GM19372 (cell line): ENCODE results near the gene DARS1.

Experiments
- ATAC-seq: cut with Tn5 transposase; IDR thresholded peaks from one replicate; pipeline ENCODE4 v1.9.1; 2021; ENCODE audit warnings: mild to moderate bottlenecking, low read depth, moderate library complexity; ENCODE audit not compliant: unreplicated experiment

The DARS1 gene

DNA sequence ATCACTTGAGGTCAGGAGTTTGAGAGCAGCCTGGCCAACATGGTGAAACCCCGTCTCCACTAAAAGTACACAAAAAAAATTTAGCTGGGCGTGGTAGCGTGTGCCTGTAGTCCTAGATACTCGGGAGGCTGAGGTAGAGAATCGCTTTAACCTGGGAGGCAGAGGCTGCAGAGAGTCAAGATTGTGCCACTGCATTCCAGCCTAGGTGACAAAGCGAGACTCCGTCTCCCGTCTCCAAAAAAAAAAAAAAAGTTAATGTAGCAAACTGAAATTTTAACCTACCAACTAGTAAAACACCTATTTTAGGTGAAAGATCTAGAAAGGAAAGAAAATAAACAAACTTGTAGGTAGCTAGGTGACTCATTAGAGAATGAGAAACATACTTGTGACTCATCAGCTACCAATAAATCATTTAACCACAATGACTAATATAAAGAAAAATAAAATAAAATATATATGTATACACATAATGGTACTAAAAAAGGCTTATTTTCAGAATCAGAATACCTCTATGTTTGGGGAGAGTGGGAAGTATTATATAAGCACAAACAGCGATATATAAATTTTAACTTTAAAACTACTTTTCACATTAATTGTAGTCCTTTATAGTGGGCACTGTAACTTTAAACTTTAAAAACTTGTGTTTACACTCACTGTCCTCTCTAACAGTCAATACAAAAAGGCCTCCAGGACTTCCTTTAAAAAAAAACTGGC is 36.6 kb downstream of the DARS1 start:
- no peak for ATAC-seq

DNA sequence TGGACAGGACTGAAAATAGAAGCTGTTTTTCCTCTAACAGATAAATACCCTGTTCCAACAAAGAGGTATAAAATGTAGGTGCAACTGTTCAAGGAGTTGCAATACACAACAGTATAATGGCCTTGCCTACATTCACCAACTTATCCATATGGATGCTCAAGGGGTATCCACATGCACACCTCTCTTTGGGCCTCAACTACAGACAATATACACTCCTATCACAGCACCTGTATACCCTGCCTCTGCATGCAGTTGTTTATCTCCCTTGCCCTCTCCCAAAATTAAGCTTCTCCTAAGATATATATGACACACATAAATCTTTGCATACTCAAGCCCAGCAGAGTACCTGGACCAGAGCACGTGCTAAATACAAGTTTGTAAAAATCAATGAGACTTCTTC is 37.3 kb downstream of the DARS1 start:
- ATAC-seq: no peak

DNA sequence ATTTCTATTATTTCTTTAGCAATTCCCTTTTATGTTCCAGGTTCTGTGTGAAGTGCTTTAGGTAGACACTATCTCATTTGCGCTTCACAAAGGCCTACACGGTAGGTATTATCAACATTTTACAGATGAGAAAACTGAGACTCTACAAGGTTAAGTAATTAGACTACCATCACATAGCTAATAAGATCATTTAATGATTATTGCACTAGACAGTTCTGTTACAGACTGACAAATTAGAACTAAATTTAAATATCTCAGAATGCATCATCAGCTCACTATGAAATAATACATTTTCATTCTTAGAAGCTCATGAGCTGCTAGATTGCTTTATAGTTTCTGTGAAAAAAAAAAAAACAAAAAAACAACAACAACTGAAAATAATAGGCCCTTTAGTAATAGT is 37.9 kb downstream of the DARS1 start:
- no peak for ATAC-seq

DNA sequence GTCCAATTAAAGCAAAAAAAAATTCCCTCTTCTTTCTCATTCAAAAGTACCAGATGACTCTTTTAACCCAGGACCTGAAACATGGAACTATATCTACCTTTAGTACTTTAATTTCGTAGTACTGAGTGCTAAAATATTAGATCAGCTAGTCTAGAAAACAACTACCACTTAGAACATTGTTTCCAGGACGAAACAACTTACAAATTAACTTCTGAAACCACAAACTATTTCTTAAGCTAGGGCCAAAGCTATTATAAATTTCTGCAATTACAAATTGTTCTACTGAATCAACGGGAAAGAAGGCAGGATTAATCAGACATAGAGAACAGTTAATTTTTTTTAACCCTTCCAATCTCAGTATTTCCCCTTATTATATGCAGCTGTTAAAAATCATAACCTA is 39.9 kb downstream of the DARS1 start:
- ATAC-seq: no peak

DNA sequence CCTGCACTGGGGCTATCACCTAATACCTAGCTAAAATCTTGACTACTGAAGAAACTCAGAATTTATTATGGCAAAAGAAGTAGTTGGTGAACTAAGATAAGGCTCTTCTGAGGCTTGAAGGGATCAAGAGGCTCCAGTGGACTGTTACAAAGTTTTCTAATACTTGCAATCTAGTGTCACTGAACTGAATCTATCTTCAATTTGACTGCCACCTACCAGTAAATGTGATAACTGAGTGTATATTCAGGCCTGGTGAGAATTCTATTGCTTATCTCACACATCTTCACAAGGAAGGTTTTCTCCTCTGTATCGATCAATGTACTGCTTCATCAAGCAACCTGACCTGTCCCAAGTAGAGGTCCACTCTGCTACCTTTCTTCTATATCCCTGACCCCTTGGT is 40.8 kb downstream of the DARS1 start:
- ATAC-seq: no peak

DNA sequence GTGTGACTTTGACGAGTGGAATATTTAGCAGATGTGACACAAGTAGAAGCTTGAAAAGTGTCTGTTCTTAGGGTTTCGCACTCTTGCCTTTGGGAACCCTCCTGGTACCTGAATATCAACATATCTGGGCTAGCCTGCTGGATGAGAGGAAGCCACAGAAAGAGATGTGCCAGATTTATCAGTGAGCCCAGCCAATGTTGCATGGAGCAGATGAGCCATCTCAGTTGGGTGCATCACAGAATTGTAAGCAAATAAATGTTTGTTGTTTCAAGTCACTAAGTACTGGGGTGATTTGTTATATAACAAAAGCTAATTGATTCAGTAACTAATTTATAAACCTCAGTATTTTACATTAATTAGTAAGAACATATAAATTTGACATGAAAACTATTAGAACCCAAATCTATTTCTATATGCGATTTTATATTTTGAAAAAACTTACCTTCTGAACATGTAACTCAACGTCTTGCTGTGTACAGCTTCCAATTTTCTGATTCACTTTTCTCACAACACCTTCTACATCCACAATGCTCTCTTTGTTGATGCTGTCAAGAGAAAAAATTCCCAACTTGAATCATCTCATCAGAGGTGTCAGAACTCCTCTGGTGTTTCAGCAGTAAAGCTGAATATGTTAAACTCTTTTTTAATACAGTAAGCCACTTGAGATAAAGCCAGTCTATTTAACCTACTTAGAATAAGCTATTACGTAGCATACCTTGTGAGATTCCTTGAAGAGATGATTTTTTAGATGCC is 42.3 kb downstream of the DARS1 start:
- ATAC-seq: no peak

DNA sequence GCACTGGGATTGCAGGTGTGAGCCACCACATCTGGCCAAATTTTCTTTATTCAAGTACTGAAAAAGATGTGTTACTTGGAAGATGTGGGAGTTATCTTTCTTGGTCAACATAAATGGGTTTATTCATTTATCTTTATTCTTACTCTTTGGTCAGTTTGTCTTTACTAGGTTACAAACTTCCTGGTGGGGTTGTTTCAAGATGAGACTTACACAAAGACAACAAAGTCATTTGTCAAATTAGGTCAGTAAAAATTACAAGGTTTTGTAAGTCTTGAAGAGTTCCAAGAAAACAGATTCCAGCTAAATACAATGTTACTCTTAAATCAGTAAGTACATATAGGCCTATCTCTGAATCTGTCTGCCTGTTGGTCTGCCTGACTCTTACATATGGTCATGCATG is 48.9 kb downstream of the DARS1 start:
- no peak for ATAC-seq

DNA sequence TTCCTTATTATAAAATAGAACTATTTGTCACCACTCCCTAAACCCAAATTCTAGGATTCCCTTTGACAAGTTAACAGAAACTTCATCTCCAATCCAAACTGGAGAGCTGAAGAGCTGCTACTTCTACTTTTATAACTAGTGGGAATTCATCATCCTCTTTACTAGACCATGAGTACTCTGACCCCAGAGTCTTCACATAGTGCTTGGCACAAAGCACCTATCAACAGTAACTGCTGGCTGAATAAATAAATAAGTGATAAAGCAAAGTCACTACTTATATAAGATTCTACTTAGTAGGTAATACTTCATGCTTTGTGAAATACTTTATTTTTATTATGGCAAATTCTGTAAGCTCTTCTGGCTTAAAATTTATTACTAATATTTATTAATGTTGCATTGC is 49.5 kb downstream of the DARS1 start:
- ATAC-seq: no peak

DNA sequence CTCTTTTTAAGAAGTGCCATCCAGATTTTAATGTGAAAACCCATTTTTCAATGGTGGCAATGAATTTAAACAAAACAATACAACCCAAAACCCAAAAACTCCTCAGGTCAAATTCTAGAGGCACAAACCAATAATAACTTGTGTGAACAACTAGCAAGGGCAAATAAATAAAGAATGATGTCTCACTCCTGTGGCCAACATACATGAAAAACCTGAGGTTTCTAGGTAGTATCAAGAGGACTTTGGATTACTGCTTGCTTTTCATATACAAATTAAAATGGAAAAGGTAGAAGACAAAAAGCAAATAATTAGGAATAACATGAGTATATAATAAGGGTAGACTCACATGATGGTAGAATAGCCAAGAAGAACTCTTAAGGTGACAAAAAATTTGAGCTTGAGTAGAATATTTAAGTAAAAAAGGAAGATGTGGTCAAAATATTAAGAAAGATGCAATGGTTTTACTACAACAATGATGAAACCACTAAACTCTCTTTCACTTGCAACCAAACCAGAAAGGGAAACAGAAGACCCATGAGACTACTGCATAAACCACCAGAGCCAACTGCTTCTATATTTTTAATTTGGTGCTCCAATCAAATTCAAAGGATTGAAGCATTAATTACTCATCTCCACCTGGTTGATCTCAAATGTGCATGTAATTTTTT is 53.5 kb downstream of the DARS1 start:
- peak; percentile 82 for ATAC-seq

DNA sequence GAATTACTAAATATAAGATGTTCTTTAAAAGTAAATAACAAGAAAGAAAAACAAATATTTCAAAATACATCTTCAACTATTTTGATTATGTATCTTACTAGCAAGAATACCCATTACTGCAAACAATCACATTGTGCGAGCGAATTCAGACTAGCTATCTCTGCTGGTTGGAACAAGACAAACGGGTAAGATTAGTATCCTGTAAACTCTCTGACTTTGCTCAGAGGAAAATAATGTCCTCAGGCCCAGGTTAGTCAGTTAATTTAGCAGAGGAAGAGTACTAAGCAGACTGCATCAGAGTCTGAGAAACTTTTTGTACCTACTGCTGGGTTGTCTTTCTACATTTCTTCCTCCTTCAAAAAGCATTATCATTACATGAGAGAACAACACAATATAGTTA is 58.8 kb downstream of the DARS1 start:
- no peak for ATAC-seq

DNA sequence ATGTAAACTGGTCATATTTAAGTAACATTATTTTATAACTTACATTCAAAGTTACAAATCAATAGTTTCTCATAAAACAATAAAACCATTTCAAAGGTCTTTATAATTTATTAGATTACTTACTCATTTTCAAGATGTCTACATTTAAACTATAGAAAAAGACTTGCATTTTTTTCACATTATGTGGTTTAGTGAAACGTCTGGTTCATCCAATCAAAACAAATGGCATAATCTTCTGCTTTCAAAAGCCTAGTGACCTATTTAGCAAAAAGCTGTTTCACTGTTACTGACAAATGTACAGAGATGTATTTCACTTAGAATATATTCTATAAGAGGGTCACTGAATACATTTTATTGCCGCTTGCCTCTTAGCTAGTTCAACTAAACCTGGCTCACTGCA is 59.9 kb downstream of the DARS1 start:
- ATAC-seq: no peak

DNA sequence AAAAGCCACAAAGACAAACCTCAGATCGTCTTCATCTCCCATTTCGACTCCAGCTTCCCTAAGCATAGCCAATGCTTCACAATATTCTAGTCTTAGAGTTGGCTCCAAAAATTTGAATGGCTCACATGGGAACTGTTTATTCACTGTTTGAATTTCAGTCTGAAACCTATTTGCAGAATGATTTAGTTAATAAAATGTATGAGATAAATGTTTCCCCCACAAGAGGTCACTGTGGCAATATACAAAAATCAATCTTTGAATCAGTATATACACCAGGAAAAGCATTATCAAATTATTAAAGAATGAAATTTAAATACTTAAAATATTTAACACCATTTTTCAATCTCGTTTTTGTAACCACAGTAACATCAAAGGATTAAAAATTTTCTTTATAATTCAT is 69.2 kb downstream of the DARS1 start:
- ATAC-seq: no peak

DNA sequence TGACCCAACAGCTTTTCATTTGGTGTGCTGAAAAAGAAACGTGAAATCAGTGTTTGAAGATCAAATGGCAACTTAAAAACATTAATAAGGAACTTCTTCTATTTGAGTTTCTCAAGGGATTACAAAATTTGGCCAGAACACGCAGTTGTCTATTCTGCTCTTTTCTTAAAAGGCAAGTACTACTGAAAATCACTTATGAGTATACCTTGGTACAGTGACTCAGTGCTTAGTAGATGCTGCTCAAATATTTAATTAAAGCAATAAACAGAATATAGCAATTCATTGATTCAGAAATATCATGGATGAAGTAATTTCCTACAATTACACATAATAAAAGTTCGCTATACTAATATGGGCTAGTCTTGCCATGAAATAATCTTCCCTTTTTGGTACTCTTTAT is 70.9 kb downstream of the DARS1 start:
- no peak for ATAC-seq

DNA sequence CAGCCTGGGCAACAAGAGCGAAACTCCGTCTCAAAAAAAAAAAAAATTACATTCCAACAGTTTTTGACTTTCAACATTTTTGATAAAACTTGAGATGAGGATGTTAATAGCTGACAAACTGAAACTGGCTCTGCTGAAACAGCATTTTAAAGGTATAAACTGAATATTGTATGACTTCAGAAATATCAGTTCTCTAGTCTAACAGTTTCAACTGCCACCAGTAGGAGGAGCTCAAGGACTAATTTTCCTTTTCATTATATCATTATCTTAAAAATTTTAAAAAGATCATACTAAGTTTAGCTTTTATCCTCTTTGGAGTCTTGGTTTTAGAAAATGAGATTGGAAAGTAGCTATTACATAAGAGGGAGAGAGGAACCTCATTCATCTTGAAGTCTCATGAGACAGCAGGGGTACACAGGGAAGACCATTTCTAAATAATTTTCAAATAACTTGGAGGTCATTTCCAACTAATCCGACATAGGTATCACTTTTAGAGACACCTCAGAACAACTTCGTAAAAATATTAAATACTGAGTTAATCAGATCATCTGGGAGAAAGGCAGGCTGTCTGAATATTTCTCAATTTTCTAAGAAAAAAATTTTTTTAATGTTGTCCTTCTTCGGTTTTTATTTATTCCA is 71.6 kb downstream of the DARS1 start:
- no peak for ATAC-seq

DNA sequence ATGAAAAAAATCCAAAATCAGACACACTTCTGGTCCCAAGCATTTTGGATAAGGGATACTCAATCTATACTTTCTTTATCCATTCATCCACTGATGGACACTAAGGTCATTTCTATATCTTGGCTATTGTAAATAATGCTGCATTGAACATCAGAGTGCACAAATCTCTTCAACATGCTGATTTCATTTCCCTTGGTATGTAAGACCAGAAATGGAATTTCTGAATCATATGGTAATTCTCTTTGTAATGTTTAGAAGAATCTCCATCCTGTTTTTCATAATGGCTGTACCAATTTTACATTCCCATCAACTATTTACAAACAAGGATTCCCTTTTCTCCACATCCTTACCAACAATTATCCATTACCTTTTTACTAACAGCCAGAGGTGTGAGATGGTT is 75.5 kb downstream of the DARS1 start:
- no peak for ATAC-seq

DNA sequence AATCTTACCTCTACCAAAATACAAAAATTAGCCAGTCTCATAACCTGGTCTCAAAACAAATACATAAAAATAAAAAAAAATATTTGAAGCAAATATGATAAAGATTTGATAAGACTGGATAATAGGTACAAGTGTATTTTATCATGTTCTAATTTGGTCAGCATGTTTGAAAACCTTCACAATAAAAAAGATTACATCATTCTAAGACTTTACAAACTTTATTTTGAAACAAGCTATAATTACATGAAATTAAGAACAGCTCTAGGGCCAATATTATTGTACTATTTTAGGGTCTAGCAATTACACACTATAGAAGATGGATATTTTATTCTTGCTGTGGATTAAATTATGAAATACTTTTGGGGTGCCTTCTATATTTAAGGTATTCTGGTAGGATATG is 79.7 kb downstream of the DARS1 start:
- no peak for ATAC-seq

DNA sequence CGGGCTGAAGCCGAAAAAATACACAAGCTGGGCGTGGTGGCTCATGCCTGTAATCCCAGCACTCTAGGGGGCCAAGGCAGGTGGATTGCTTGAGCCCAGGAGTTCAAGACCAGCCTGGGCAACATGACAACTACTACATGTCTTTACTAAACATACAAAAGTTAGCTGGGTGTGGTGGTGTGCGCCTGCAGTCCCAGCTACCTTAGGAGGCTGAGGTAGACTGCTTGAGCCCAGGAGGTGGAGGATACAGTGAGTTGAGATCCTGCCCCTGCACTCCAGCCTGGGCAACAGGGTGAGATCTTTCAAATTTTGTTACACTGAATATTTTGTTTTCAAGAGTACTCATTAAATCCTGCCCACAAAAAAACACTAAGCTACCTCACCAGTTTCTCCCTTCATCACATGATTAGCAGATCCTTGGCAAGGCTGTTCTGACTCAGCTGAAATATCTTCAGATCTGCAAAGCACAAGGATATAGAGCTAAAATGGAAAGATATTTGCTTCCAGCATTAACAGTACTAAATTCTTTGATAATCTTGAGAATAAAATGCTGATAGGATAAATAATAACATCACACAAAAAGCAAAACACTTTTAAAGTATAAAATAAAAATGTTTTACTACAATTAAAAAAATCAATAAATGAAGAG is 81.0 kb downstream of the DARS1 start:
- ATAC-seq: no peak

DNA sequence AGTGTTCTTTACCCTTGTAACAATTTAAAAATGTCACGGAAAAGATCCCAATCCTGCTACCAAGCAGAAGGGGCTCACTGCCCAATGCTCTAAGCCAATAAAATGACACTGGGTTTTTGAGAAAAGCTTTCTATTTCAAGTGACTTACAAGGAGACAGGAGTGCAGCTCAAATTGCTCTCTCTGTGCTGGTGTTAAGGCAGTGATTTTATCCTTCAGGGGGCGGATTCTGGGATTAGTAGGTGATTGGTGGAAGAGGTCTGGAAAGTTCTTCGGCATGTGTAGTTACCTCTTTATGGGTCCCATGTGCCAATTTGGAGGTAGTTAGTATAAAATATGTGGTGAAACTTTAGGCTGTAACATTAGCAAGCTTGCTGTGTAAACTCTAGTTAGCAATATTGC is 81.8 kb downstream of the DARS1 start:
- no peak for ATAC-seq

DNA sequence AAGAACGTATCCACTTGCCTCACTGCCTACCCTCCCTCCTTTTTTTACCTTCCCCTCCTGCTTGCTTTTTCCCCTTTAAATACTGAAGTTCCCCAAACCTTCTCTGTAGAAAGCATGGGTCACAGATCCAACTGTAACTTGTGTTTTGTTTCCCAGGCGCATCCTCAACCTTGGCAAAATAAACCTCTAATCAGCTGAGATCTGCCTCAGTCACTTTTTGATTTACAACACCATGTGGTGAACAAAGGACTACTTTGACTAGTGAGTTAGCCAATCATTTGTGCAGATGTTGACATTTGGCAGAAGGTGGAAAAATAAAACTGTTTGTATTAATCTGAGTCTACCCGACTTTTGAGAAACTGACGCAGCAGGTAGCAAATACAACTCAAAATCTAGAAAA is 85.9 kb downstream of the DARS1 start:
- no peak for ATAC-seq

DNA sequence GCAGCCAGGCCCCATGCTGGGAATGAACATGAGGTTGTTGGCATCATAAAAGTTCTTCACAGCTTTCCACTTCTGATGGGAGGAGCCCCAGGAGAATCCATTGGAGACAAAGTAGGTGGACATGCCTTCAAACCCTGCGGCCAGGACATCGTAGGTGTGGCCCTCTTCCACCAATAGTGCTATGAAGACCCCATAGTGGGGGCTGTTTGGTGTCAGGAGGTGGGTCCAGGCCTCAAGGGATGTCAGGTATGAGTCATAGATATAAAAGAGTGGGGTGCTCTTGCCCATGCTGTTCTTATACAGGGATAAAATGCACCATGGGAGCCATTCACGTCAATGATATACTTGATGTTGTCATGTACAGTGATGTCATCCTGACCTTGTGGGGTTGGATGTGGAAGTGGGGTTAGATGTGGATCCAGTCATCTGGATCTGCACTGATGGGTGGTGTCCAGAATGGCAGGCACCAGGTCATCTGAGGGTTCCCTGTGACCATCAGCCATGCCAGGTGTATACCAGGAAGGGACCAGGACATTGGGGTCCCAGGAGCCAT is 87.1 kb downstream of the DARS1 start:
- no peak for ATAC-seq

DNA sequence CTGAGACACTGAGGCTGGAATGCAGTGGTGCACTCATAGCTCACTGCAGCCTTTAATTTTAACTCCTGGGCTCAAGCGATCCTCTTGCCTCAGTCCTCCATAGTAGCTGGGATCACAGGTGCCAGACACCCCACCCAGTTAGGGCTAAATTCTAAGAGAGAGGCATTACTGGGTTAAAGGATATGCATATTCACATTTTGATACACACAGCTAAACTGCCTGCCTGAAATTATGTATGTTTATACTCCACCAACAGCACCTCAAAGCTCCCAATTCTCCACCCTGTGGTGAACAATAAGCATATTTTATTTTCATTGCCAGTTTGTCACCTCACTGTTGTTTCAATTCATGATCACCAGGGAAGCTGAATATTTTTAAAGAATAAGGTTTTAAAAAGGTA is 90.5 kb downstream of the DARS1 start:
- no peak for ATAC-seq
